ENCODE measurements around the gene GSTA2.
"Not testable (repeated sequence)": the region's sequence is repeated elsewhere in the genome, so short reads cannot be mapped to it uniquely, and the experiment has no call there.

Gene GSTA2

GRCh38 chr6:52759085-52759484 is 4.2 kb downstream of the GSTA2 start:
- no peak for FAIRE-seq

- FAIRE-seq = not testable (repeated sequence)
Observed at GRCh38 chr6:52757651-52758338, 5.5 kb downstream of the GSTA2 start.

DNA sequence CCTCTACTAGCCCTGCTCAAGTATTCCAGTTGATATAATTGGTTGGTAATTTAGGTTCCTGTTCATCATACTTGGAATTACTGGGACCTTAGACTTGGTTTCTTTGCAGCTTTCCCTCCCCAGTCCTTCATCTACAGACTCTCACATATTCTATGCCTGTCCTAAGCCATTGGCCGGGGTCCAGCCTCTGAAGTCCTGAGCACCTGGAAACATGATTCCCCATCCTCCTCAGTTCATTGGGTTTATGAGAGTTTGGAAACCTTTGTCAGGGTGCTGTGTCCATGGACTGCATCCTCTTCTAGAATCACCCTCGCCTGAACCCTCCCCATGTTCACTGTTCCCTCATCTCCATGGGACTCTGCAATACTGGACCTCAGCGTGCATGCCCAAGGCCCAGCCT is 8.8 kb downstream of the GSTA2 start:
- FAIRE-seq = no peak

GRCh38 chr6:52753137-52753536 is 10.1 kb downstream of the GSTA2 start:
- not testable (repeated sequence) for FAIRE-seq

DNA sequence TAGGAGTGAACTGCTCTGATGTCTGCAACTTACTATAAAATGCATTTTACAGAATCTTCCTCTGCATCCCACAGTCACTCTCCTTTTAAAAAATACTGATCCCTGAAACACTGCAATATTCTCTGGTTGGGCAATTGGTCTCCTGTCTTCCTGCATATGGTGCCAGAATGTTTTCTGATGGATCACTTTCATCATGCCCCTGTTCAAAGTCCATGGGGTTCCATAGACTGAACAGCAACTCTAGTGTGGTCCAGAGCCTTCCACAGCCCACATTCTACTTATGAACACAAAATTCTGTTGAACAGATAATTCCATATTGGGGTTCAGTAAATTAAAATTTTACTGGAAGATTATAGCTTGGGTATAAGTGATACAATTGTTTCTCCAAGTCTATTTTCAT is 11.0 kb downstream of the GSTA2 start:
- FAIRE-seq = no peak

DNA sequence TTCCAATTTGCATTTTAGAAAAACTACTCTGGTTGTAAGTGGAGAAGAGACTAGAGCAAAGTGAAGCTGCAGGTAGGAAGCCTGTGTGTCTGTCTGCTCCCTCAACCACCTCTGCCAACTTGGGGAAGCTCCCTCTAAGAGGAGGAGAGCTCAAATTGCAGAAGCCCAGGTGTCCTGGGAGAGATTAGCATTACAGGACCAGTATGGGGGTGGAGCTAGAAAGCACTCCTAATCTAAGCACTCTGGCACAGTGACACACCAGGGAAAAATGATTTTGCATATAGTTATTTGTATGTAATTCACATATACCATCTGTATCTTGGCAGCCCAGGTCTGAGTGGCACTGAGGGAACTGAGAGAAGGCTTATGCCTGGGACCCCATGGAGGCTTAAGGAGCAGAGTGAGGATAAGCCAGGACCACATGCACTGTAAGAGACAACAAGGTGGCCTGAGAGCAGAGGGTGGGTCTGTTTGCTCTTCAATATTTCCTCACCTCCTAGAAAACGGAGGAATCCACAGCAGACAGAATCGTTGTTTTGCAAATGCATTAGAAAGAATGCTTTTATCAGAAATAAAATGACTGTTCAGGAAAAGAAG is 13.6 kb downstream of the GSTA2 start:
- no peak for FAIRE-seq

- not testable (repeated sequence) for FAIRE-seq
Observed at GRCh38 chr6:52747301-52747700, 16.0 kb downstream of the GSTA2 start.

- FAIRE-seq = no peak
Observed at GRCh38 chr6:52746213-52746612, 17.1 kb downstream of the GSTA2 start.

DNA sequence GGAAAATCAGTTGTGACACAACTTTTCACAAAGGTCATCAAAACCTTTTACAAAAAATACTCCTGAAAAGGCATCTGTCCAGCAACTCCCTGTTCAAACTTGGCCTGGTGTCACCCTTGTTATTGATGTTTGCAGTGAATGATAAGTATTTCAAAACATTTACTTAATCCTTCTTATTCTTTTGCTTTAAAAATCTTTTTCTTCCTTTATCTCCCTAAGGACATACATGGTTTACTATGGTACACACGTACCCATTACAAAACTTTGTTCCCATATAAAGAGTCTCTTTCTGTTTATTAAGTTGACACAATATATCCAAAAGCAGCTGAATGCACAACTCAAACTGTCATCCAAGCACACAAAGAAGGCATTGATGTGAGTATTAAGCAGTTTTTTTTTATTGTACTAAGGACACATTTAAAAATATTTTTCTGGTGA is 17.5 kb downstream of the GSTA2 start:
- no peak for FAIRE-seq

DNA sequence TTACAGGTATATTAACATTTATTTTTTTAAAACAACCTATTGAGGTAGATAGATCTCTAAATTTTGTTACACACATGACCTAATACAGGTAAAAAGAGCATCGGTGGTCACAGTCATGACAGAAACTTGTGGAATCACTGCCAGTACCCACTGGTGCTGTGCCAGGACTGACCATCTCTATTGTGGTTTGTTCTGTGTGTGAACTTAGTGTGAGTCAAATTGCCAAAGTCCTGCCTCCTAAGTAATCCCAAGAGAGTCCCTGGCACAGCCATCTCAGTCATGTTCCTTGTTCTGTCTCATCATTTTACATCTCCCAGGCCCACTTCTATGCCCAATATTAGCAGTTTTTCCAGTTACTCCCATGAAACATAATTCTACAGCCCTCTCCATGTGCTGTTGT is 21.4 kb downstream of the GSTA2 start:
- no peak for FAIRE-seq

- no peak for FAIRE-seq
Observed at GRCh38 chr6:52739627-52740026, 23.6 kb downstream of the GSTA2 start.

- no peak for FAIRE-seq
Observed at GRCh38 chr6:52739134-52739533, 24.1 kb downstream of the GSTA2 start.

- FAIRE-seq = no peak
Observed at GRCh38 chr6:52736145-52736544, 27.1 kb downstream of the GSTA2 start.

DNA sequence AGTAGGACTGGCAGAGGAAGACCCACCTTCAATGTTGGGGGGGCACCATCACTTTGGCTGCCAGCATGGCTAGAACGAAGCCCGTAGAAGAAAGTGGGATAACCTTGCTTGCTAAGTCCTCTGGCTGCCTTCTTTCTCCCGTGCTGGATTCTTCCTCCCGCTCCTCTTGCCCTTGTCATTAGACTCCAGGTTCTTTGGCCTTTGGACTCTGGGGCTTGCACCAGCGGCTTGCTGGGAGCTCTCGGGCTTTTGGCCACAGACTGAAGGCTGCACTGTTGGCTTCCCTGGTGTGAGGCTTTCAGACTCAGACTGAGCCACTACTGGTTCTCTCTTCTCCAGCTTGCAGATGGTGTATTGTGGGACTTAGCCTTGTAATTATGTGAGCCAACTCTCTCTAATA is 28.2 kb downstream of the GSTA2 start:
- FAIRE-seq = no peak

DNA sequence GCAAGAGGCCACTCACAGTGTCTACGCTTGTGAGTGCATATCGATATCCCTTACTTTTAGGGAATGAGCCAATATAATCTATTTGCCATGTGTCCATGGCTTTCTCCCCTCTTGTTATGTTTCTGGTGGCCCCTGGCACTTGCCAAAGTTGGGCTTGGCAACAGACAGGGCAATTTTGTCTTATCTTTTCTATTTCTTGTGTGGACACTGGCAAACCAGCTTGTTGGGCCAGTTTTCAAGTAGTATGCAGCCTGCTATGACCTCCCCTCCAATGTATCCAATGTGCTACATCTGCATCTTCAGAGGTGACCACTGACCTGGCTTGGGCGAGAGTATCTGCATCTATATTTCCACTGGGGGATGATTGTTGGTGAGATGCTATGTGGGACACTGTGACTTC is 29.2 kb downstream of the GSTA2 start:
- no peak for FAIRE-seq

- FAIRE-seq = no peak
Observed at GRCh38 chr6:52733172-52733571, 30.1 kb downstream of the GSTA2 start.

GRCh38 chr6:52731719-52732118 is 31.6 kb downstream of the GSTA2 start:
- FAIRE-seq = no peak

DNA sequence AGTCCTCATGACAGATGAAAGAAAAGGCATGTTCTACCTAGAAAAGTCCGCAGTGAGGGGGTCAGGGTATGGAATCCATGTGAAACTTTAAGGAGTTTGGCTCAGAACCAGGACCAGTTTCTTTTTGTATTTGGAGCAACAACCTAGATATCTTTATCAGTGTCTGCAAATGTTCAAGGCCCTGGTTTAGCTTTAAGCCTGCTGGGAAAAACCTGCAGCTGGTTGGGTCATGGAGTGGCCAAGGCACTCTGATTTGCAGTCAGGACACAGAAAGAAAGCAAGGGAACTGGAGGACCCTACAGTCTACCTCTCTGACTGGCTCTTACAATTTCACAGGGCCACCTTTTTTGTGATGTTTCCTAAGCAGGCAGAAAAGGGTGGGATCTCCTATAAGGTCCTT is 33.7 kb downstream of the GSTA2 start:
- FAIRE-seq = no peak

DNA sequence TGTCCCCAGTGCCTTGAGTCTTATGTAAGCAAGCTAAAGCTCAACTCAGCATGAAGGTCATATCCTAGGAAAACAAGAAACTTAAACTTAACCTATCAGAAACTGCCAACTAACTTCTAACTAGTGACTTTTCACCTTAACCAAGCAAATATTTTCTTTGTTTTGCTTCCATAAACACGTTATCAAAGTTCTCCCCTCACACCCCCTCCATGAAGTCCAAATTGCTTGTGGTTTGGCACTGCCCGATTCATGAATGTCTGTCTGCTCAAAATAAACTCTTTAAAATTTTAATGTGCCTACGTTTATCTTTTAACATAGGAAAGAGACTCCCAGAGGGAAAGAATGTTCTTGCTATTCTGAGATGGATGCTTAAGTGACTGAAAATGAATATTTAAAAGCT is 34.9 kb downstream of the GSTA2 start:
- FAIRE-seq = no peak

GRCh38 chr6:52727908-52728307 is 35.4 kb downstream of the GSTA2 start:
- no peak for FAIRE-seq

- FAIRE-seq = no peak
Observed at GRCh38 chr6:52726741-52727535, 36.3 kb downstream of the GSTA2 start.

- no peak for FAIRE-seq
Observed at GRCh38 chr6:52726193-52726542, 37.1 kb downstream of the GSTA2 start.

DNA sequence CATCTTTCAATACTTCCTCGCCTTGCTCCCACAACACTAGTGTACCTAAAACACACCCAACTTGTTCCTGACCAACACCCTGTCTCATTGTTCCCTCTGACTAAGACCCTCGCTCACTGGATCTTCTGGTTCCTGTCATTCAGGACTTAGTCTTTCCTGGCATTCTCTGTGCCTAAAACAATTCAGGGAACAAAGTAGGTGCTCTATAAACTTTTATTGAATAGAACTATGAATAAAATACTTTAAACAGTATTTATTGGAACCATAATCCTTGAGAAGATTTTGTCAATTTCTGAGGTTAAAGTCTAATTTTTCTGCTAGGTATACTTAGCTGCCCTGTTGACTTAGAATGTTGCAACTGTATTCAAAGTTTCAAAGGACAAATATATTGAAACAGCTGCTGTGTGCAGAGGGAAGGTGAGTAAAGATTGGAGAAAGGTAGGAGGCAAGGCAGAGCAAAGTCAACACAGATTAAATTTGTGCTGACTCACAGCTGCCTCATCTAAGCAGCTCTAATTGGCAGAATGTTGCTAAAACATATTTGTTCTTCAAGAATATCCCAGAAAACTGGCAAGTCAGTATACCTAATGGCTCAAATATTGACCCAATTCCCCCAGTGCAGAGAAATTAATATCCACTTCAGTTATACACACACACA is 37.6 kb downstream of the GSTA2 start:
- no peak for FAIRE-seq

- no peak for FAIRE-seq
Observed at GRCh38 chr6:52725143-52725534, 38.1 kb downstream of the GSTA2 start.
